ENCODE results near the gene KIF1C. TPM values are rescaled to one million over a fixed set of nuclear protein-coding genes. Genes with fewer than 3 reads are reported as not detected.

The KIF1C gene
- total RNA-seq, 2 experiments from 2014 or later, result 35.5 to 37.3 TPM

- no peak for DNase-seq
- Mint-ChIP-seq H3K27ac (peak overlapping the region; percentile 67), H3K9me3 (no peaks in the 10 kb centered on the region), H3K27me3 (no peaks in the 10 kb centered on the region), H3K36me3 (peaks cover 12% of the 10 kb centered on the region), H3K4me1 (peaks cover 14% of the 10 kb centered on the region), H3K4me3 (peak overlapping the region; percentile 89)
- POLR2A ChIA-PET, result interaction anchor here (1.7 to 3.1 kb wide), 4 partner anchors 11 to 59 kb away, joined by 8 to 27 read pairs (median 14); partner anchors contain the start of genes CAMTA2, PFN1, RNF167 and SLC25A11
- no peak for ATAC-seq (ENCODE audit: low read depth)
These were observed 1.1 kb downstream of the KIF1C start for GRCh38 chr17:4998732-4999429.

GRCh38 chr17:4999430-5000093 lies 1.8 kb downstream of the KIF1C start:
- Mint-ChIP-seq H3K4me3 (peak overlapping the region; percentile 89), H3K4me1 (peaks cover 14% of the 10 kb centered on the region), H3K27me3 (no peaks in the 10 kb centered on the region), H3K27ac (peak overlapping the region; percentile 67), H3K9me3 (no peaks in the 10 kb centered on the region), H3K36me3 (peaks cover 19% of the 10 kb centered on the region)
- ATAC-seq (ENCODE audit: low read depth) (no peak), DNase-seq (no peak)
- POLR2A ChIA-PET, result no interaction called here

GRCh38 chr17:5000237-5000639 lies 2.5 kb downstream of the KIF1C start:
- Mint-ChIP-seq H3K27ac (no peak overlapping the region), H3K4me3 (no peak overlapping the region), H3K36me3 (peaks cover 24% of the 10 kb centered on the region), H3K27me3 (no peaks in the 10 kb centered on the region), H3K4me1 (peaks cover 14% of the 10 kb centered on the region), H3K9me3 (no peaks in the 10 kb centered on the region)
- DNase-seq, result no peak
- POLR2A ChIA-PET, result no interaction called here
- no peak for ATAC-seq (ENCODE audit: low read depth)

- POLR2A ChIA-PET, result interaction anchor here (0.6 kb wide), 1 partner anchor 74 kb away, joined by 3 read pairs; no protein-coding TSS in a partner anchor
- Mint-ChIP-seq H3K4me1 (peaks cover 11% of the 10 kb centered on the region), H3K27me3 (no peaks in the 10 kb centered on the region), H3K9me3 (no peaks in the 10 kb centered on the region), H3K4me3 (no peak overlapping the region), H3K36me3 (peaks cover 34% of the 10 kb centered on the region), H3K27ac (no peak overlapping the region)
- no peak for DNase-seq
- ATAC-seq (ENCODE audit: low read depth), result no peak
These were observed 4.5 kb downstream of the KIF1C start for GRCh38 chr17:5002121-5002788.

DNA sequence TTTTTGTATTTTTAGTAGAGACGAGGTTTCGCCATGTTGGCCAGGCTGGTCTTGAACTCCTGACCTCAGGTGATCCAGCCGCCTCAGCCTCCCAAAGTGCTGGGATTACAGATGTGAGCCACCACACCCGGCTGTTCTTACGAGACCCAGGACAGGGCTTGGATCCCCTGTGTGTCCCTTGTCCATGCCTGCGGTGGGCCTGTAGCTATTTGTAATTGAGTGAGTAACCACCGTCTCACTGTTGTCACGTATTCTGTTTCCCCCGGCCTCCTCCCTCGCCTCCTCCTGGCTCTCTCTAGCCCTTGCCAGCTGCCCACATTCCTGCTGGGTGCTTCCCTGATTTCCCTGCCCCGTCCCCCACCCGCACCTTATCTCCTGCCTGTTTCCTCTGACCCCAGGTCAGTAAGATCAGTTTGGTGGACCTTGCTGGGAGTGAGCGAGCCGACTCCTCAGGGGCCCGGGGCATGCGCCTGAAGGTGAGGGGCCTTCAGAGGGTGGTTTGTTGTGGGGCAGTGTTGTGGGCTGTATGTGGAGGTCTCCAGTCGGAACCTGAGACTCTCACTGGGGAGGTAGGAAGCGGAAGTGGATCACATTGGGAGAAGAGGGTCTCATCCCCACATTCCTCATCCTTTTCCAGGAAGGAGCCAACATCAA lies 5.6 kb downstream of the KIF1C start:
- H3K4me1 Mint-ChIP-seq, result peaks cover 11% of the 10 kb centered on the region
- no peaks in the 10 kb centered on the region for H3K27me3 Mint-ChIP-seq
- H3K27ac Mint-ChIP-seq, result no peak overlapping the region
- no peaks in the 10 kb centered on the region for H3K9me3 Mint-ChIP-seq
- ATAC-seq (ENCODE audit: low read depth) (no peak), DNase-seq (no peak)
- POLR2A ChIA-PET, result no interaction called here
- H3K4me3 Mint-ChIP-seq, result no peak overlapping the region
- H3K36me3 Mint-ChIP-seq, result peaks cover 41% of the 10 kb centered on the region

DNA sequence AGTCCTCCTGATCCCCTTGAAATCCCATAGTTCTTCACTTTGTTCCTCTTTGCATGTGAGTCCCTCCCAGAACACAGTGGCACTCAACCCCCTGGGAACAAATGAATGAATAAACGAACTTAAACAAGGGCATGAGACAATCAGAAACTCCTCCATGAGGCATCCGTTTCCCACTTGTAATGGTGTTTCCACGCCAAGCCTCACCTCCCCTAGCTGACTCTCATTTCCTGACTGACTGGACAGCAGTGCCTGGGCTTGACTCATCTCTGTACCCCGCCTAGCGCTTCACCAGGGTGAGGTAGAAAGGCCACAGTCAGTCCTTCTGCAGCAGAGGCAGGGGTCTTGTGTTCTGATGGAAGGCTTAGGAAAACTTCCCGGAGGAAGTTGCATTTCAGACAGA lies 14.2 kb downstream of the KIF1C start:
- Mint-ChIP-seq H3K4me1 (peaks cover 5% of the 10 kb centered on the region), H3K4me3 (no peak overlapping the region), H3K36me3 (peaks cover 30% of the 10 kb centered on the region), H3K27ac (no peak overlapping the region), H3K27me3 (no peaks in the 10 kb centered on the region), H3K9me3 (no peaks in the 10 kb centered on the region)
- POLR2A ChIA-PET, result no interaction called here
- ATAC-seq (ENCODE audit: low read depth) (no peak), DNase-seq (no peak)

GRCh38 chr17:5014357-5014756 lies 16.6 kb downstream of the KIF1C start:
- H3K4me3 Mint-ChIP-seq, result no peak overlapping the region
- POLR2A ChIA-PET, result no interaction called here

DNA sequence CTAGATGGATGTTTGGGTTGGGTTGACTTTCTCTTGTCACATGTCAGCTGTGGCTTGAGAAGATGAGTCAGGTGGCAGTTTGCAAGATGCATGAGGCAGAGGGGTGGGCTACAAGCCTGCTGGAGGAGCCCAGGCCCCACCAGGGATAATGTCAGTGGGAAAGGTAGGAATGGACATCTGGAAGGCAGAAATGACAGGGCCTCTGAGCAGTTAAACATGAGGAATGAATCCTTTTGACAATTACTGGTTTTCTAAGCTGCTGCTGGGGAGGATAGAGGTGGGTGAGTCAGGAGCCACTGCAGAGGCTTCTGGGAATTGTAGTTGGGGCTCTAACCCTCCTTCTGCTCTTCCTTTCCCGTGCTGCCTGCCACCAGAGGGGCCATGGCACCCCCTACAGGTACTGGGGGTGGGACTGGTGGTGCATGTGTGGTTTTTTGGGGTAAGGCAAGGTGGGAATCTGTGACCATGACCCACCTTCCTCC lies 21.8 kb downstream of the KIF1C start:
- Mint-ChIP-seq H3K27ac (peak overlapping the region; percentile 76), H3K27me3 (no peaks in the 10 kb centered on the region), H3K4me1 (peaks cover 17% of the 10 kb centered on the region), H3K36me3 (peaks cover 18% of the 10 kb centered on the region), H3K9me3 (no peaks in the 10 kb centered on the region), H3K4me3 (no peak overlapping the region)
- DNase-seq, result peak; percentile 50
- ATAC-seq (ENCODE audit: low read depth), result peak; percentile 69
- POLR2A ChIA-PET, result interaction anchor here (0.6 to 1.5 kb wide), 3 partner anchors 22 to 97 kb away, joined by 3 to 5 read pairs (median 3); partner anchors contain the start of genes INCA1 and KIF1C

More at GRCh38 chr17:5014357-5014756, 16.6 kb downstream of the KIF1C start:
- no peak overlapping the region for H3K27ac Mint-ChIP-seq
- H3K4me1 Mint-ChIP-seq, result peaks cover 11% of the 10 kb centered on the region
- no peak for ATAC-seq (ENCODE audit: low read depth)
- no peaks in the 10 kb centered on the region for H3K27me3 Mint-ChIP-seq
- DNase-seq, result no peak
- peaks cover 19% of the 10 kb centered on the region for H3K36me3 Mint-ChIP-seq
- no peaks in the 10 kb centered on the region for H3K9me3 Mint-ChIP-seq

- peaks cover 19% of the 10 kb centered on the region for H3K36me3 Mint-ChIP-seq
- no peak overlapping the region for H3K27ac Mint-ChIP-seq
- DNase-seq, result no peak
- peaks cover 18% of the 10 kb centered on the region for H3K4me1 Mint-ChIP-seq
- no peak for ATAC-seq (ENCODE audit: low read depth)
- H3K27me3 Mint-ChIP-seq, result no peaks in the 10 kb centered on the region
- POLR2A ChIA-PET, result interaction anchor here (1.5 kb wide), 1 partner anchor 23 kb away, joined by 3 read pairs; the partner anchor contains the start of genes INCA1 and KIF1C
- H3K4me3 Mint-ChIP-seq, result no peak overlapping the region
- no peaks in the 10 kb centered on the region for H3K9me3 Mint-ChIP-seq
These were observed 22.8 kb downstream of the KIF1C start for GRCh38 chr17:5020502-5021023.

DNA sequence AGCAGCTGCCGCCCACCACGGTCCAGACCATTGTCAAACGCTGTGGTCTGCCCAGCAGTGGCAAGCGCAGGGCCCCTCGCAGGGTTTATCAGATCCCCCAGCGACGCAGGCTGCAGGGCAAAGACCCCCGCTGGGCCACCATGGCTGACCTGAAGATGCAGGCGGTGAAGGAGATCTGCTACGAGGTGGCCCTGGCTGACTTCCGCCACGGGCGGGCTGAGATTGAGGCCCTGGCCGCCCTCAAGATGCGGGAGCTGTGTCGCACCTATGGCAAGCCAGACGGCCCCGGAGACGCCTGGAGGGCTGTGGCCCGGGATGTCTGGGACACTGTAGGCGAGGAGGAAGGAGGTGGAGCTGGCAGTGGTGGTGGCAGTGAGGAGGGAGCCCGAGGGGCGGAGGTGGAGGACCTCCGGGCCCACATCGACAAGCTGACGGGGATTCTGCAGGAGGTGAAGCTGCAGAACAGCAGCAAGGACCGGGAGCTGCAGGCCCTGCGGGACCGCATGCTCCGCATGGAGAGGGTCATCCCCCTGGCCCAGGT lies 24.5 kb downstream of the KIF1C start:
- H3K27me3 Mint-ChIP-seq, result no peaks in the 10 kb centered on the region
- POLR2A ChIA-PET, result no interaction called here
- no peaks in the 10 kb centered on the region for H3K9me3 Mint-ChIP-seq
- peaks cover 16% of the 10 kb centered on the region for H3K4me1 Mint-ChIP-seq
- H3K4me3 Mint-ChIP-seq, result no peak overlapping the region
- peaks cover 15% of the 10 kb centered on the region for H3K36me3 Mint-ChIP-seq
- ATAC-seq (ENCODE audit: low read depth), result no peak
- H3K27ac Mint-ChIP-seq, result no peak overlapping the region
- no peak for DNase-seq

- DNase-seq (no peak), ATAC-seq (ENCODE audit: low read depth) (no peak)
- no peak overlapping the region for H3K4me3 Mint-ChIP-seq
- POLR2A ChIA-PET, result interaction anchor here (0.6 kb wide), 1 partner anchor 39 kb away, joined by 5 read pairs; no protein-coding TSS in a partner anchor
- H3K27me3 Mint-ChIP-seq, result no peaks in the 10 kb centered on the region
- peak overlapping the region; percentile 63 for H3K27ac Mint-ChIP-seq
- peaks cover 15% of the 10 kb centered on the region for H3K36me3 Mint-ChIP-seq
- no peaks in the 10 kb centered on the region for H3K9me3 Mint-ChIP-seq
- peaks cover 16% of the 10 kb centered on the region for H3K4me1 Mint-ChIP-seq
These were observed 25.9 kb downstream of the KIF1C start for GRCh38 chr17:5023588-5024147.

DNA sequence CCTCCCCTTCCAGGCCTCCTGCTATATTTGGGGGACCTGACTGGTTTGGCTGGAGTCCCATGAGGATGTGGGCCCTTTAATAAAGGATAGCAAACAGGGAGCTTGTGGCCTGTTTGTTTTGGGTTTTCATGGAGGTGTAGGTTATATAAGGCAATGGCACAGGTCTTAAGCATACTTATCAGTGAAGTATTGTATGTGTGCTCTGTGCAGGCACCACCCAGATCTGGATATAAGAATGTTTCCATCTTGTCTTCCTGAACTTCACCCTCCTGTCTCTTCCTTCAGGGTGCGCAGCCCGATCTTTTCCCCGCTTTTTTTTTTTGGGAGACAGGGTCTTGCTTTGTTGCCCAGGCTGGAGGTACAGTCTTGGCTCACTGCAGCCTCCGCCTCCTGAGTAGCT lies 26.9 kb downstream of the KIF1C start:
- DNase-seq (no peak), ATAC-seq (ENCODE audit: low read depth) (no peak)
- Mint-ChIP-seq H3K27ac (no peak overlapping the region), H3K4me3 (no peak overlapping the region), H3K4me1 (peaks cover 9% of the 10 kb centered on the region), H3K9me3 (no peaks in the 10 kb centered on the region), H3K36me3 (peaks cover 13% of the 10 kb centered on the region), H3K27me3 (no peaks in the 10 kb centered on the region)
- POLR2A ChIA-PET, result no interaction called here
